Activated CD8-positive, alpha-beta memory T cell treated with anti-CD3 and anti-CD28 coated beads, Interleukin-2, amount 50 U/mL, for 48 hours (primary cell): Measurements from ENCODE around the gene HYPK.
A peak's percentile ranks its signal among the peaks of the same experiment; 100 is the strongest.

Source experiments
- DNase-seq: peaks from one replicate; pipeline ENCODE4 v3.0.0-alpha.2; 2020

The HYPK gene, protein sequence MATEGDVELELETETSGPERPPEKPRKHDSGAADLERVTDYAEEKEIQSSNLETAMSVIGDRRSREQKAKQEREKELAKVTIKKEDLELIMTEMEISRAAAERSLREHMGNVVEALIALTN

GRCh38 chr15:43800286-43801141 is at the start of gene HYPK:
TSS of gene HYPK (plus strand) at chr15:43800599. CDS start at chr15:43800623, 24 bp downstream.
- peak; percentile 91 for DNase-seq

DNA sequence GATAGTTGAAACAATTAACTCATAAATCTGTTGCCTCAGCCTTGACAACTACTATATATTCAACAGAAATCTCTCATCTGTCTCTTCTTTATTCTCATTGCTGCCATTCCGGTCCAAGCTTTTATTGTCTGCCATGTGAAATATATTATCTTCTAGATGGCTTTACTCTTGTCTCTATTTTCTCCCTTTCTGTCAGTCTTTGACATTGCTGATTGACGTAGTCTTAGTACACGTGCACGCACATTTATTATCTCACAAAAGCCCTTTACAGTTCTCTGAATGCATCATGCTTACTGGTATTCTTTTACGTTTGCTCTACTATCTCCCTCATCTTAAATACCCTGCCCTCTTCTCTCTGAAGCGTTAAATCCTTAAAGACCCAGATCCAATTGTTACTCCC is 48.5 kb upstream of the HYPK start:
- DNase-seq, result no peak

- DNase-seq, result no peak
These were observed 37.6 kb upstream of the HYPK start for GRCh38 chr15:43762824-43763223.

- DNase-seq, result no peak
These were observed 36.5 kb upstream of the HYPK start for GRCh38 chr15:43763819-43764446.

- peak; percentile 68 for DNase-seq
These were observed 30.7 kb upstream of the HYPK start for GRCh38 chr15:43769584-43770228.

GRCh38 chr15:43771816-43772215 is 28.6 kb upstream of the HYPK start:
- no peak for DNase-seq

GRCh38 chr15:43772624-43773023 is 27.8 kb upstream of the HYPK start:
- no peak for DNase-seq

DNA sequence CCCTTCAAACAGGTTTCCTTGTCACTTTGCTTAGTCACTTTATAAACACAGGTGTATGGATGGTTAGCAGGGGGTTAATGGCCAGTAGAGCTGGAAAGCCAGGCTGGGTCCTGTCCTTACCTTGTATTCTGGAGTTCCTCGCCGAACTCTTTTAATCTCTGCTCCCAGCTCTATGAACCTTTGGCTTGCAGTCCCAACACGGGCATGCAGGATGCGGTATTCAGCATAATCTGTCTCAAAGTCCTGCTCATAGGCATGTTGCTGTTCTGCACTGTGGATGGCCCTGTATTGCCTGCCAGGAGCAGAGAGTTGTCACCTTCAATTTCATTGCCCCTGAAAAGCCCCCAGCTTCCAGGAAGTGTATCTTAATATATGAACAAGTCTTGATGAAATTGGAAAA is 26.3 kb upstream of the HYPK start:
- no peak for DNase-seq

DNA sequence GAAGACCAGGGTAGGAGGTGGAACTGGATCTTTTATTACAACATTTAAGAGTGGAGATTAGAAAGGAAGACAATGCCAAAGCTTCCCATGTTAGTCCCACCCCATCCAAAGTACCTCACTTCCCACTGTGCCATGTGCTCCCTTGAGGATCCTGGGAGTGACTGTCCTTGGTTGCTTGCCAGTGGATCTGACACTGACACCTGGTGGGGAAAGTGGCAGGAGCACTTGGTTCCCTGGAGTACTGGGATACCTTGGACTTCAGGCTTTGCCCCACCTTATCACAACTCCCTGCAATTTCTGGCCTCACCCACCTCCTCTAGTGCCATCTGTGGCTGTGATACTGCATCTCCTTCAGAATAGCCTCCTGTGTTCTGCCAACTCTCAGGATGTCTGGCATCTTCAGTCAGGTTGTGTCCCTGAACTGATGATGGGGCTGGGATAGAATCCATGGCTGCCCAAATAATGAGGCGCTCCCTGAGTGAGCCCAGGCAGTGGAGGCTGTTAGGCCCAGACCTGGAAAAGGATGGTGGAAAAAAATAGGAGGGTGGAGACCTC is 24.9 kb upstream of the HYPK start:
- no peak for DNase-seq

DNA sequence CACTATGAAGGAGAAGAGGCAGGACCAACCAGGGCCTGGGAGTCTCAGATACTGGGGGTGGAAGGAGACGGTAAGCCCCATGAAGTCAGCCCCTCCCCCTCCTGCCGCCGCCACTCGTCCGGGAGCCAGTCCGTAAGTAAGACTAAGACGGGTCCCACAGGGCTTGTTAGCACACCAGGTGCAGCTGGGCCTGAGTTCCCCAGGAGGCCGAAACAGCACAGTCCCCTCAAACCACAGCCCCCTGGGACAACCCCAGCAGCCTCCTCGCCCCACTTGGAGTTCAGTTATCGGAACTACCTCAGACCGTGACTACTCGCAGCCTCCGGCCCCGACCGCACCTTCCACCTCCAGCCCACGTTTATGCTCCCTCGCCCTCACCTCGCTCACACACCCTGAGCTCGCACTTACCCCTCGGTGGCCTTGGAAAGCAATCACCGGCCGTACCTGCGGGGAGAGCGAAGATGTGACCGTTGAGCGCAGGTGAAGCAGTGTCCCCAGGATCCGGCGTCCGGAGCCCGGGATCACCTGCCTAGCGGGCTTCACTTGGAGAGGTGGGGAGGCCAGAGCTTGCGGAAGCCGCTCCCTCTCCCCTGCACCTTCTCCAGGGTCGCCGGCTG is 24.2 kb upstream of the HYPK start:
- DNase-seq, result peak; percentile 66

GRCh38 chr15:43776718-43777266 is 23.6 kb upstream of the HYPK start, which contains the start of gene ELL3:
TSS of gene ELL3 (minus strand) at chr15:43776966. CDS start at chr15:43776901, 65 bp downstream.
- DNase-seq, result peak; percentile 88

DNA sequence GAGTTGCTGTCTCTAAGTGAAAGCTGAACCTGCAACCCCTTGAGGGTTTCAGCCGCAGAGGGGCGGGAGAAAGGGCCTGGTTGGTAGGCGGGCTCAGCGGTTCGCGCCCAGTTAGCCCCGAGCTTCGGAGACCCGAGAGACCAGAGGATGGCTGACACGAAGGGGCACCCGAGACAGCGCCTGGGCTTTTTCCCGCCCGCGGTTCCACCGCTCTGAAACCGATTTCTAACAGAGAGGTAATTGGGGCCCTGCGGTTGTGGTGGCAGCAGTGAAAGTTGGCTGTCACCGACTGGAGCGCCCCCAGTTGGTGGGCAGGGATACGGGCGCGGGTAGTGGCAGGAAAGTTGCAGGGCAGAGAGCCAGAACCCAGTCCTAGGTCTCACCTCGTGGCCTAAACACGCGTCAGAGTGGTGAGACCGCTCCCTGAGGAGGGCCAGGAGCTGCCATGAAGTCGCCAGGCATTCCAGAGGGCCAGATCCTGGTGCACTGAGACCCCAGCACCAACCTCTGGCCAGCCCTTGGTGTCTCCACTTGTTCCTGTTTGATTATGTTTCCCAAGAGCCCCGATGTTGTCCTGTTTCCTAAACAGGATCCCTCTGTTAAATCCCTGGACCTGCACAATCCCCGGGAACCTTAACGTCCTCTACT is 23.0 kb upstream of the HYPK start:
- DNase-seq, result peak; percentile 94

DNA sequence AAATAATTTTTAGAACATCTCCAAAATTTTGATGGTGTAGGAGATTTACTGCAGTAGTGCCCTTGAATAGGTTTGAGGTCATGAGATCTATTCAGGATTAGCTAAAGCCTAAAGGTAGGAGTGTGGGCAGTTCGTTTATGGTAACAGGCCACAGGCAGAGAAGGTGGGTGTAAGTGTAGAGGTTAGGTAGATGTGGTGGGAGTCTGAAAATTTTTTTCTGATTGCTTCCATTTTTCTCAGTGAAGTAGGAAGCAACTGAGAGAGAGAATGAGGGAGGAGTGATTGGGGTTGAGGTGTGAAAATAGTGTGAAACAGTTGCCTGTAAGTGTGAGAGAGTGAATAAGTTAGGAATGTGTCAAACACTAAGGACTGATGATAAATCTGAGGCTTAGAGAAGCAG is 21.4 kb upstream of the HYPK start:
- DNase-seq, result no peak

- DNase-seq, result no peak
These were observed 11.0 kb upstream of the HYPK start for GRCh38 chr15:43789409-43789808.

GRCh38 chr15:43791993-43792760 is 8.2 kb upstream of the HYPK start, which contains the start of gene SERF2:
TSS of gene SERF2 (plus strand) at chr15:43792320. CDS start at chr15:43792377, 57 bp downstream.
- peak; percentile 99 for DNase-seq

- DNase-seq, result peak; percentile 62
These were observed 7.5 kb upstream of the HYPK start for GRCh38 chr15:43792761-43793476.

DNA sequence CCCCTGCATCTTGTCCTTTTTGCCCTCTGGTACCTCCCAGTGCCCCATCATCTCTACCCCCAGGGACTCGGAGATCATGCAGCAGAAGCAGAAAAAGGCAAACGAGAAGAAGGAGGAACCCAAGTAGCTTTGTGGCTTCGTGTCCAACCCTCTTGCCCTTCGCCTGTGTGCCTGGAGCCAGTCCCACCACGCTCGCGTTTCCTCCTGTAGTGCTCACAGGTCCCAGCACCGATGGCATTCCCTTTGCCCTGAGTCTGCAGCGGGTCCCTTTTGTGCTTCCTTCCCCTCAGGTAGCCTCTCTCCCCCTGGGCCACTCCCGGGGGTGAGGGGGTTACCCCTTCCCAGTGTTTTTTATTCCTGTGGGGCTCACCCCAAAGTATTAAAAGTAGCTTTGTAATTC is 6.8 kb upstream of the HYPK start:
- DNase-seq, result no peak

DNA sequence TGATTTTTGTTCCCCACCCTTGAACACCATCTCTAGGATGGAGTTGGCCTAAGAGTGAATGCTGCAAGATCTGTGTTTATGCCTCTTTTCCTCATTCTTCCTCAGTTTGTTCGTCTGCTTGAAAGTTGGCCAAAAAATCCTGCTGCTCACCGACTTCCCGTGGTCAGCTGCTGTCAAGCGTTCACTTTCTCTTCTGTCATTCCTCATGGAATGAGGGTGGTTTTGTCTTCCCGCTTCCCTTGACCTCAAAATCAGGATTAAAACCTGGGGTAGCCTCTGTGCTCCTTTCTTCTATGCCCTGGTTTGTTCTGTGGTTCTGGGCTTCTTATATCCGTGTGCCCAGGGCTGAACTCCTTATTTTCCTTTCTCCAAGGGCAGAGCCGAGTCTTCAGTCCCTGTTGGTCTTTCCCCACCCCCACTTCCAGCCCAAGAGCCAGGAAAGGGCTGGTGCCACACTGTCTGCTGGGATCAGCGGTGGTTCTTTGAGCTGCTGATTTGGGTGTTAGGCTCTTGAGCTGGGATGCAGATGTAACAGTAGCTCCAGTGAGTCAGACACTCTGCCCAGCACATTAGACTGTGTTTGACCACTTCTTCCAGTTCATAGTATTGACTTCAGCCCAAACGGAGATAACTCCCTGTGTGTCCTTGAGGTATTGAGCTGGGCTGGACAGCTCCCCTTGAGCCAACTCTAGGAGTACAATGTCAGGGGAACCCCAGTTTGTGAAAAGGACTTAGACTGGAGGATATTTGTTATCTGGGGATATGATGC is 5.9 kb upstream of the HYPK start:
- no peak for DNase-seq

- no peak for DNase-seq
These were observed 5.2 kb upstream of the HYPK start for GRCh38 chr15:43795197-43795596.
